IPS DF 4.7 (cell line): Measurements from ENCODE around the gene SLC39A10.
"Not testable (repeated sequence)": the region's sequence is repeated elsewhere in the genome, so short reads cannot be mapped to it uniquely, and the experiment has no call there.

ENCODE experiments used
- DNase-seq: peaks from one replicate; pipeline ENCODE4 v3.0.0-alpha.2; 2013; ENCODE audit warnings: low spot score; ENCODE audit errors: extremely low read depth

Gene SLC39A10

GRCh38 chr2:195671563-195671962, 14.5 kb downstream of the SLC39A10 start:
- DNase-seq = no peak

GRCh38 chr2:195672674-195673073, 15.6 kb downstream of the SLC39A10 start:
- no peak for DNase-seq

GRCh38 chr2:195674491-195675221, 17.6 kb downstream of the SLC39A10 start:
- no peak for DNase-seq

GRCh38 chr2:195675783-195676427, 18.9 kb downstream of the SLC39A10 start:
- DNase-seq = no peak

GRCh38 chr2:195677290-195677689, 20.3 kb downstream of the SLC39A10 start:
- DNase-seq = no peak

- DNase-seq = no peak
Observed at GRCh38 chr2:195677884-195678283, 20.9 kb downstream of the SLC39A10 start.

GRCh38 chr2:195682077-195682476, 25.1 kb downstream of the SLC39A10 start:
- DNase-seq = no peak

- DNase-seq = no peak
Observed at GRCh38 chr2:195683174-195683573, 26.1 kb downstream of the SLC39A10 start.

GRCh38 chr2:195686564-195686963, 29.5 kb downstream of the SLC39A10 start:
- DNase-seq = no peak

GRCh38 chr2:195687320-195688086, 30.5 kb downstream of the SLC39A10 start:
- DNase-seq = no peak

- not testable (repeated sequence) for DNase-seq
Observed at GRCh38 chr2:195692531-195692930, 35.5 kb downstream of the SLC39A10 start.

- DNase-seq = no peak
Observed at GRCh38 chr2:195694553-195694952, 37.5 kb downstream of the SLC39A10 start.

- peak; percentile 25 for DNase-seq
Observed at GRCh38 chr2:195695002-195695631, 38.1 kb downstream of the SLC39A10 start.

- no peak for DNase-seq
Observed at GRCh38 chr2:195696012-195696411, 39.0 kb downstream of the SLC39A10 start.

- DNase-seq = no peak
Observed at GRCh38 chr2:195697681-195698220, 40.7 kb downstream of the SLC39A10 start.

GRCh38 chr2:195700480-195700879, 43.5 kb downstream of the SLC39A10 start:
- no peak for DNase-seq

- DNase-seq = no peak
Observed at GRCh38 chr2:195706161-195706900, 49.3 kb downstream of the SLC39A10 start.

- DNase-seq = no peak
Observed at GRCh38 chr2:195709901-195710806, 53.1 kb downstream of the SLC39A10 start.

GRCh38 chr2:195711478-195711877, 54.5 kb downstream of the SLC39A10 start:
- no peak for DNase-seq

GRCh38 chr2:195716466-195716865, 59.4 kb downstream of the SLC39A10 start:
- no peak for DNase-seq
